GM12878 (cell line): ENCODE results near the gene ASF1B. TPM values are rescaled to one million over a fixed set of nuclear protein-coding genes. Genes with fewer than 3 reads are reported as not detected.

ENCODE experiments used
- ATAC-seq: fragments of 200-7000 bp; cut with Tn5 transposase; 3 replicates; pipeline ENCODE4 v1.9.1; 2020; ENCODE audit warnings: mild to moderate bottlenecking, moderate library complexity
- BruUV-seq: library from RNA; stranded (reverse); fragments of 400-500 nt; replicated peaks from 2 replicates; lab custom pipeline; 2021; lab: Mats Ljungman, UMichigan
- CTCF ChIA-PET: fragments of 300-600 bp; sonication (Branson Sonifier 250); formaldehyde crosslinking; extraction: SDS; loops from one replicate; lab custom pipeline; 2021; ENCODE audit warnings: inconsistent platforms; lab: Yijun Ruan, JAX
- POLR2A ChIA-PET: fragments of 350-600 bp; formaldehyde crosslinking; extraction: SDS; loops from one replicate; lab custom pipeline; 2021; ENCODE audit warnings: inconsistent platforms; lab: Charles Lee
- RAD21 ChIA-PET: fragments of 300-600 bp; sonication (Branson Sonifier 250); formaldehyde crosslinking; loops from one replicate; lab custom pipeline; 2023; ENCODE audit warnings: antibody characterized with exemption; ENCODE audit not compliant: unreplicated experiment; lab: Charles Lee
- SMC1A ChIA-PET: fragments of 300-600 bp; sonication (Branson Sonifier 250); formaldehyde crosslinking; loops from one replicate; lab custom pipeline; 2023; ENCODE audit not compliant: unreplicated experiment, uncharacterized antibody; lab: Charles Lee
- DNase-seq: peaks from one replicate; pipeline ENCODE4 v3.0.0-alpha.2; 2011; ENCODE audit warnings: low read depth, low spot score
- FAIRE-seq: peaks from 3 replicates; lab custom pipeline; 2011; peaks lifted over from hg19 to GRCh38; lab: Jason Lieb, UNC
- H2AFZ ChIP-seq: 2 replicates; pipeline ENCODE4 v1.6.0; 2011; ENCODE audit warnings: low read depth, low read length, control low read depth; ENCODE audit not compliant: control insufficient read depth
- H3K27ac ChIP-seq: 2 replicates; pipeline ENCODE4 v1.5.1; 2011; ENCODE audit warnings: control low read depth; ENCODE audit not compliant: control insufficient read depth, insufficient read depth
- H3K27me3 ChIP-seq, 2 experiments: replicated peaks in 1 of 2; 2 replicates each; pipeline versions ENCODE4 v1.6.0 to v1.6.1; 2011; ENCODE audit warnings: low read length in 1 of 2; ENCODE audit not compliant: control insufficient read depth in 2 of 2, insufficient read depth in 2 of 2
- H3K36me3 ChIP-seq, 2 experiments: 2 replicates each; pipeline ENCODE4 v1.5.1; 2011; ENCODE audit warnings: low read length in 1 of 2; ENCODE audit not compliant: control insufficient read depth in 2 of 2, insufficient read depth in 2 of 2
- H3K4me1 ChIP-seq: 2 replicates; pipeline ENCODE4 v1.6.1; 2011; ENCODE audit warnings: mild to moderate bottlenecking, low read length, moderate library complexity, mixed read lengths; ENCODE audit not compliant: control insufficient read depth, insufficient read depth
- H3K4me2 ChIP-seq: 2 replicates; pipeline ENCODE4 v1.6.0; 2011; ENCODE audit warnings: control low read depth; ENCODE audit not compliant: control insufficient read depth, insufficient read depth
- H3K4me3 ChIP-seq: fragments of 200-600 bp; sonication (generic); 2 replicates; pipeline ENCODE4 v1.5.1; 2016
- H3K79me2 ChIP-seq: 2 replicates; pipeline ENCODE4 v1.6.0; 2011; ENCODE audit warnings: low read length; ENCODE audit not compliant: control insufficient read depth, insufficient read depth
- H3K9ac ChIP-seq: 2 replicates; pipeline ENCODE4 v1.8.0; 2011; ENCODE audit warnings: low read length, control low read depth, mixed read lengths; ENCODE audit not compliant: control insufficient read depth, insufficient read depth
- H3K9me3 ChIP-seq: replicated peaks from 3 replicates; pipeline ENCODE4 v1.5.1; 2011; ENCODE audit warnings: mild to moderate bottlenecking, low read length; ENCODE audit not compliant: control insufficient read depth, insufficient read depth
- H4K20me1 ChIP-seq: 2 replicates; pipeline ENCODE4 v1.6.0; 2011; ENCODE audit not compliant: control insufficient read depth, insufficient read depth
- ATF7 ChIP-seq: fragments of 450-650 bp; IDR thresholded peaks from 2 replicates; pipeline ENCODE4 v1.6.1; 2016; ENCODE audit warnings: low read depth, mild to moderate bottlenecking
- EP300 ChIP-seq, 2 experiments: fragments of 150-350 bp in 1 of 2; IDR thresholded peaks; 2 replicates each; pipeline ENCODE4 v1.6.1; 2011 to 2012; ENCODE audit warnings: low read depth in 2 of 2, low read length in 2 of 2, borderline replicate concordance in 1 of 2, improper control_type of control experiment in 1 of 2, inconsistent platforms in 1 of 2; ENCODE audit not compliant: control insufficient read depth in 1 of 2
- FOXK2 ChIP-seq: fragments of 450-650 bp; IDR thresholded peaks from 2 replicates; pipeline ENCODE4 v1.6.1; 2017; ENCODE audit warnings: mild to moderate bottlenecking, moderate library complexity
- GABPA ChIP-seq: IDR thresholded peaks from 2 replicates; pipeline ENCODE4 v1.6.1; 2014; ENCODE audit warnings: antibody characterized with exemption, low read depth, mild to moderate bottlenecking, inconsistent platforms
- KDM1A ChIP-seq: fragments of 200-600 bp; sonication (generic); IDR thresholded peaks from 2 replicates; pipeline ENCODE4 v1.6.1; 2016; ENCODE audit warnings: borderline replicate concordance
- MLLT1 ChIP-seq: fragments of 450-650 bp; IDR thresholded peaks from 2 replicates; pipeline ENCODE4 v1.6.1; 2016; ENCODE audit warnings: mild to moderate bottlenecking
- NFYA ChIP-seq: IDR thresholded peaks from 2 replicates; pipeline ENCODE4 v1.6.1; 2011; ENCODE audit warnings: low read depth, mild to moderate bottlenecking, low read length, improper control_type of control experiment, borderline replicate concordance
- PRDM15 ChIP-seq: fragments of 450-650 bp; formaldehyde crosslinking; IDR thresholded peaks from 2 replicates; pipeline ENCODE4 v1.4.0; 2020; ENCODE audit warnings: mild to moderate bottlenecking, moderate library complexity
- RELA ChIP-seq: fragments of 450-650 bp; IDR thresholded peaks from 2 replicates; pipeline ENCODE4 v1.8.0; 2014; ENCODE audit warnings: borderline replicate concordance; ENCODE audit not compliant: partially characterized antibody
- SMC3 ChIP-seq: IDR thresholded peaks from 2 replicates; pipeline ENCODE4 v1.6.1; 2011; ENCODE audit warnings: low read length, improper control_type of control experiment, borderline replicate concordance
- SPI1 ChIP-seq: IDR thresholded peaks from 2 replicates; pipeline ENCODE4 v1.6.1; 2011; ENCODE audit warnings: low read depth, mild to moderate bottlenecking, low read length, moderate library complexity, borderline replicate concordance; ENCODE audit not compliant: insufficient read depth
- STAT3 ChIP-seq: IDR thresholded peaks from 2 replicates; pipeline ENCODE4 v1.6.1; 2011; ENCODE audit warnings: low read depth, low read length, improper control_type of control experiment
- TBL1XR1 ChIP-seq: IDR thresholded peaks from 2 replicates; pipeline ENCODE4 v1.6.1; 2012; ENCODE audit warnings: low read depth, low read length, improper control_type of control experiment
- WGBS: methylation state at CpG from one replicate; pipeline ENCODE4 v1.1.6; 2016; ENCODE audit warnings: low lambda C conversion rate; ENCODE audit not compliant: insufficient replicate concordance, insufficient coverage; ENCODE audit errors: missing lambda C conversion rate; 5-methylcytosine and 5-hydroxymethylcytosine counted together
- in situ Hi-C: fragments of 300-500 bp; cut with MboI; formaldehyde crosslinking; loops from 9 replicates; pipeline ENCODE4 v1.14.3; 2018; ENCODE audit warnings: mixed read lengths
- intact Hi-C: fragments of 100-400 bp; cut with micrococcal nuclease; formaldehyde crosslinking; loops from one replicate; pipeline ENCODE4 v1.14.2; 2022; ENCODE audit not compliant: unreplicated experiment
- polyA plus RNA-seq, 11 experiments: library from polyadenylated mRNA; depleted of rRNA in 4 of 11; unstranded in 6 of 11; stranded (reverse) in 5 of 11; fragments of >200 nt; fragmentation: Nextera tagmentation in 4 of 11; fragmentation: Illumina TruSeq in 1 of 11; extraction: Ambion mirVana in 4 of 11; extraction: Trizol in 1 of 11; gene quantifications; 1 replicate in 1 of 11; 2 replicates in 10 of 11; pipeline versions ENCODE4 v1.2.1 to v1.2.3, GENCODE V29; 2011 to 2016; ENCODE audit warnings: inconsistent platforms in 2 of 11, missing spikeins in 2 of 11, low read depth in 1 of 11
- total RNA-seq, 4 experiments: library from RNA; depleted of rRNA in 3 of 4; stranded (reverse); fragments of >200 nt in 3 of 4; fragmentation: Illumina TruSeq in 1 of 4; extraction: Trizol in 1 of 4; gene quantifications; 2 replicates each; pipeline versions ENCODE4 v1.2.1 to v1.2.3, GENCODE V29; 2013 to 2021
- TF ChIP-seq, protein P1 (sequence below): fragments of 150-350 bp; IDR thresholded peaks from 2 replicates; pipeline ENCODE4 v1.6.1; 2014; ENCODE audit warnings: mild to moderate bottlenecking, low read depth, low read length

The ASF1B gene
- total and polyA plus RNA-seq, 10 of the 15 experiments (the other 5 are each of a cell fraction or from before 2014, with no cell fraction given) = 10.4 to 217 (median 90.2) TPM

GRCh38 chr19:14150770-14151661, 14.6 kb upstream of the ASF1B start:
- Histone ChIP-seq H3K79me2 (no peaks in the 10 kb centered on the region), H3K27ac (no peak overlapping the region), H3K36me3 (no peaks in the 10 kb centered on the region), H3K4me2 (no peak overlapping the region), H3K27me3 (no peaks in the 10 kb centered on the region), H3K4me3 (no peak overlapping the region), H3K4me1 (peaks cover 6% of the 10 kb centered on the region; the same call in 1 of the 2 replicates), H4K20me1 (no peaks in the 10 kb centered on the region), H2AFZ (no peak overlapping the region), H3K9me3 (no peaks in the 10 kb centered on the region), H3K9ac (no peak overlapping the region)
- POLR2A ChIA-PET = no interaction called here
- WGBS = 87% methylated on average over 34 of the region's 47 CpGs
- CTCF ChIA-PET = interaction anchor here (0.9 kb wide), 1 partner anchor 14 kb away, joined by 3 read pairs; the partner anchor contains the start of gene ASF1B
- in situ Hi-C loops = no loop called here
- FAIRE-seq (no peak), ATAC-seq (no peak), DNase-seq (no peak)
- intact Hi-C loops = no loop called here
- no TSS peak for BruUV-seq
- SMC1A ChIA-PET = no interaction called here
- RAD21 ChIA-PET = no interaction called here
- TF ChIP-seq ATF7 = no peak
- TF ChIP-seq PRDM15 = no peak
- TF ChIP-seq MLLT1 = no peak
- TF ChIP-seq, protein P1, sequence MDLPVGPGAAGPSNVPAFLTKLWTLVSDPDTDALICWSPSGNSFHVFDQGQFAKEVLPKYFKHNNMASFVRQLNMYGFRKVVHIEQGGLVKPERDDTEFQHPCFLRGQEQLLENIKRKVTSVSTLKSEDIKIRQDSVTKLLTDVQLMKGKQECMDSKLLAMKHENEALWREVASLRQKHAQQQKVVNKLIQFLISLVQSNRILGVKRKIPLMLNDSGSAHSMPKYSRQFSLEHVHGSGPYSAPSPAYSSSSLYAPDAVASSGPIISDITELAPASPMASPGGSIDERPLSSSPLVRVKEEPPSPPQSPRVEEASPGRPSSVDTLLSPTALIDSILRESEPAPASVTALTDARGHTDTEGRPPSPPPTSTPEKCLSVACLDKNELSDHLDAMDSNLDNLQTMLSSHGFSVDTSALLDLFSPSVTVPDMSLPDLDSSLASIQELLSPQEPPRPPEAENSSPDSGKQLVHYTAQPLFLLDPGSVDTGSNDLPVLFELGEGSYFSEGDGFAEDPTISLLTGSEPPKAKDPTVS = no peak
- no peak for TF ChIP-seq STAT3
- TF ChIP-seq NFYA = no peak
- TF ChIP-seq GABPA = no peak
- no peak for TF ChIP-seq SPI1
- no peak for TF ChIP-seq RELA
- no peak for TF ChIP-seq FOXK2
- no peak for TF ChIP-seq EP300 (IDR thresholded peaks at IDR 0.05; ENCODE audit: borderline replicate concordance in 1 of 2, control insufficient read depth in 1 of 2, low read depth in 2 of 2, low read length in 2 of 2)
- TF ChIP-seq KDM1A = no peak
- TF ChIP-seq TBL1XR1 = no peak
- no peak for TF ChIP-seq SMC3
